Adrenal gland (tissue), 12 donors: ENCODE results near the gene CNOT11. TPM values are rescaled to one million over a fixed set of nuclear protein-coding genes. Genes with fewer than 3 reads are reported as not detected.

Experiments used
- DNase-seq, 7 donors: peaks; one replicate each; pipeline ENCODE4 v3.0.0-alpha.2; 2019 to 2020
- H3K27ac ChIP-seq, 5 donors: fragments of 200-600 bp; sonication (generic) in 4 of 5; 1 replicate in 3 of 5; 2 replicates in 2 of 5; pipeline versions ENCODE4 v1.5.1 to v1.8.0; 2016 to 2020; ENCODE audit warnings: mild to moderate bottlenecking in 1 of 5
- H3K27me3 ChIP-seq: fragments of 200-600 bp; 2 replicates; pipeline ENCODE4 v1.8.0; 2021
- H3K36me3 ChIP-seq, 2 donors: fragments of 200-600 bp; replicated peaks in 1 of 2; 1 replicate in 1 of 2; 2 replicates in 1 of 2; pipeline versions ENCODE4 v1.5.1 to v1.8.0; 2018 to 2022
- H3K4me1 ChIP-seq, 2 donors: fragments of 200-600 bp; replicated peaks in 1 of 2; 1 replicate in 1 of 2; 2 replicates in 1 of 2; pipeline versions ENCODE4 v1.5.1 to v1.8.0; 2018 to 2021
- H3K4me3 ChIP-seq, 4 donors: fragments of 200-600 bp; sonication (generic) in 3 of 4; one replicate each; pipeline ENCODE4 v1.5.1; 2016 to 2018
- H3K9me3 ChIP-seq, 3 donors: fragments of 200-600 bp; sonication (generic) in 1 of 3; replicated peaks in 1 of 3; 1 replicate in 2 of 3; 2 replicates in 1 of 3; pipeline versions ENCODE4 v1.5.1 to v1.8.0; 2016 to 2021
- POLR2A ChIP-seq, 2 donors: fragments of 450-650 bp; IDR thresholded peaks; one replicate each; pipeline ENCODE4 v1.6.1; 2017; ENCODE audit warnings: antibody characterized with exemption in 2 of 2, mild to moderate bottlenecking in 2 of 2, moderate library complexity in 1 of 2
- WGBS, 4 donors: extraction: QIAGEN DNeasy Blood & Tissue Kit in 2 of 4; methylation state at CpG; one replicate each; pipeline versions ENCODE4 v1.1.5 to v1.1.7; 2013 to 2017; 5-methylcytosine and 5-hydroxymethylcytosine counted together
- intact Hi-C, 2 donors: fragments of 100-400 bp; cut with DNase I; formaldehyde crosslinking; loops; one replicate each; pipeline versions ENCODE4 v1.14.1 to v1.15.0; 2022 to 2023
- polyA plus RNA-seq, 3 donors: library from polyadenylated mRNA; stranded (reverse); fragments of 200-250 nt in 2 of 3; fragments of 350-450 nt in 1 of 3; fragmentation: Illumina TruSeq in 1 of 3; extraction: RNeasy Lipid Tissue Mini Kit (QIAGEN cat#74804) in 1 of 3; gene quantifications; one replicate each; pipeline ENCODE4 v1.2.3, GENCODE V29; 2013 to 2014
- total RNA-seq, 9 donors: library from RNA; depleted of rRNA in 4 of 9; stranded (reverse); fragments of >200 nt in 4 of 9; fragments of 120-200 nt in 1 of 9; fragmentation: NEBNext Ultra II Directional in 1 of 9; extraction: Animal tissue kit (Norgen Biotek cat#: 25700) in 1 of 9; gene quantifications; one replicate each; pipeline versions ENCODE4 v1.1.0 to v1.2.4, GENCODE V29; 2013 to 2023
- TF ChIP-seq, protein P1 (sequence below), 6 experiments: fragments of 450-650 bp in 4 of 6; fragments of 200-600 bp in 2 of 6; sonication (generic) in 1 of 6; IDR thresholded peaks; 1 replicate in 5 of 6; 2 replicates in 1 of 6; pipeline versions ENCODE4 v1.5.1 to v1.8.0; 2016 to 2021; ENCODE audit warnings: antibody characterized with exemption in 6 of 6, mild to moderate bottlenecking in 2 of 6, moderate library complexity in 1 of 6
- donor health status: healthy with polysubstance abuse.
- donor health status: Bipolar disorder and iron deficiency.
- donor health status: DM: yes; HTN: yes; CAD: no.
- donor health status: DM: no; HTN: no; CAD: no.
- donor health status: DM: no; HTN: no; CAD: no.
- donor health status: DM: yes; HTN: yes; CAD: no.

CNOT11 gene
- total and polyA plus RNA-seq, 12 donors: 9.5 to 67.3 (median 32.6) TPM

DNA sequence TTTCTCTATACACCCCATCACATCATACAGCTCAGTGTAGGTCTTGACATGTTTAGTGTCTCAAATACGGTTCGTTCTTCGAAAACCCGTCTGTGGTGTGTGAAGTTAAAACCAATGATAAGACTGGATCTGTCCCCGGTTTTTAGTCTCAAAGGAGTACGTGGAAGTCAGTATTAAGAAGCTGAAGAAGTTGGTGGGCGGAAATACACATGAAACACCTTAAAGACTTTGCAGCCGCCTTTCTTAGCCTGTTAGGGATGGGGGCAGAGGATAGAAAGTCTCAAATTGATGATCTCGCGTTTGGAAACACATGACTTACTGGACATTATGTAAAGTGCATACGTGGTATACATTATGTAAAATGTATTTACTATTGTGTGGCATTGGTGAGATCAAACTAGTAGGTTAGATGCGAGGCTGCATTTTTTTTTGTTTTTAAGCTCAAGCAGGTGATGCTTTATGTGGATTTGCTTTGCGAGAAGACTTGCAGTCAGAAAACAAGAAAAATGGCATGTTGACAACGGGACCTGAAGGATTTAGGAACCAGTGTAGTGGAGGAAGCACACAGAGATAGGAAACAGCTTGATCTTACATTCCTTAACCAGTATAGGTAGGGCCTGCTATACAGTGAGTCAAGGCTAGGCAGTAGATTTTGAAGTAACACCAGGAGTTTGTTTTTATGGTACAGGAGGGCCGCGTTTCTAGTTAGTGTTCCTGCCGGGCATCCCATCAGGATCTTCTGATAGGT lies 1.2 kb downstream of the CNOT11 start:
- no peak for TF ChIP-seq POLR2A (IDR thresholded peaks at IDR 0.05)
- TF ChIP-seq, protein P1, sequence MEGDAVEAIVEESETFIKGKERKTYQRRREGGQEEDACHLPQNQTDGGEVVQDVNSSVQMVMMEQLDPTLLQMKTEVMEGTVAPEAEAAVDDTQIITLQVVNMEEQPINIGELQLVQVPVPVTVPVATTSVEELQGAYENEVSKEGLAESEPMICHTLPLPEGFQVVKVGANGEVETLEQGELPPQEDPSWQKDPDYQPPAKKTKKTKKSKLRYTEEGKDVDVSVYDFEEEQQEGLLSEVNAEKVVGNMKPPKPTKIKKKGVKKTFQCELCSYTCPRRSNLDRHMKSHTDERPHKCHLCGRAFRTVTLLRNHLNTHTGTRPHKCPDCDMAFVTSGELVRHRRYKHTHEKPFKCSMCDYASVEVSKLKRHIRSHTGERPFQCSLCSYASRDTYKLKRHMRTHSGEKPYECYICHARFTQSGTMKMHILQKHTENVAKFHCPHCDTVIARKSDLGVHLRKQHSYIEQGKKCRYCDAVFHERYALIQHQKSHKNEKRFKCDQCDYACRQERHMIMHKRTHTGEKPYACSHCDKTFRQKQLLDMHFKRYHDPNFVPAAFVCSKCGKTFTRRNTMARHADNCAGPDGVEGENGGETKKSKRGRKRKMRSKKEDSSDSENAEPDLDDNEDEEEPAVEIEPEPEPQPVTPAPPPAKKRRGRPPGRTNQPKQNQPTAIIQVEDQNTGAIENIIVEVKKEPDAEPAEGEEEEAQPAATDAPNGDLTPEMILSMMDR (IDR thresholded peaks at IDR 0.05): no peak
- H3K27ac ChIP-seq: peak overlapping the region in 2 of 5 donors; percentile 88 to 93
- no peak for DNase-seq
- peaks cover 0 to 10% of the 10 kb centered on the region in 2 donors for H3K36me3 ChIP-seq
- intact Hi-C loops: no loop called here
- WGBS, 4 donors: 29 to 32% (median 30%) methylated on average over 17 of the region's 17 CpGs
- H3K4me3 ChIP-seq: peak overlapping the region; percentile 76 to 95 (median 94)
- no peaks in the 10 kb centered on the region for H3K9me3 ChIP-seq
- H3K4me1 ChIP-seq: peaks cover 12 to 32% of the 10 kb centered on the region in 2 donors
- no peaks in the 10 kb centered on the region for H3K27me3 ChIP-seq

DNA sequence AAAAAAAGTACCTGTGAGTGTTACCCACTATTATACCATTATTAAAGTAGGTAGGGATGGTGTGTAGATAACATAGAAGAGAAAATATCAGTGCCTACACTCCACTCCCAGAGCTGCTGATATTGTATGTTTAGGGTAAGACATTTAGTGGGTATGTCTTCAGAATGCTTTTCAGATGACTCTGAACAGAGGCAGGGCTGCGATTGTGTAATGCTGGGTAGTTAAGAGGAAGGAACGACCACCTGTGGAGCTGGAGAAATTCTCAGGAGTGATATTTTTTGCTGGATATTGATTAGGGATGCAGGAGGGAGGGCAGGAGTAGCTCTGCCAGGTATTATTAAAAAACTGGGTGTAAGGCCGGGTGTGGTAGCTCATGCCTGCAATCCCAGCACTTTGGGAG lies 2.8 kb downstream of the CNOT11 start:
- no peak for DNase-seq
- H3K27ac ChIP-seq: no peak overlapping the region
- peaks cover 12 to 40% of the 10 kb centered on the region in 2 donors for H3K4me1 ChIP-seq
- intact Hi-C loops: no loop called here
- TF ChIP-seq, protein P1 (IDR thresholded peaks at IDR 0.05): no peak
- TF ChIP-seq POLR2A (IDR thresholded peaks at IDR 0.05): no peak
- 86 to 91% (median 90%) methylated on average over 3 of the region's 3 CpGs for WGBS, 4 donors
- H3K4me3 ChIP-seq: no peak overlapping the region
- peaks cover 0 to 20% of the 10 kb centered on the region in 2 donors for H3K36me3 ChIP-seq
- H3K9me3 ChIP-seq: no peaks in the 10 kb centered on the region
- no peaks in the 10 kb centered on the region for H3K27me3 ChIP-seq

DNA sequence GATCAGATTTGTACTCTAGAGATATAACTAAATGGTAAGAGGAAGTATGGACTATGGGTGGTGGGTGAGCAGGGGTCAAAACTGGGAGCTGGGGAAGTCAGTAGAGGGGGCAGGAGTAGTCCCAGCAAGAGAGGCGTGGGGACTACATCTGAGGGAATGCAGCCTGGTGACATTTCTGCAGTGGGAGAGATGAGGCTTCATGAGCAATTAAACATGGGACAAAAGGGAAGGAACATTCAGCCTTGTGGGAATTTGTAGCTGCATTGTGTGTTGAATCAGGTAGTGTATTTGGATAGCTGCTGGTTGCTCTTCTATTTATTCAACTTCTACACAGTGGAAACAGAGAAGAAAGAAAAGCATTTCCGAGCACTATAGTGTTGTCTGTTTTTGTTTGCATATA lies 3.6 kb downstream of the CNOT11 start:
- no peak overlapping the region for H3K4me3 ChIP-seq
- intact Hi-C loops: no loop called here
- H3K4me1 ChIP-seq: peaks cover 12 to 47% of the 10 kb centered on the region in 2 donors
- no peak for DNase-seq
- H3K9me3 ChIP-seq: no peaks in the 10 kb centered on the region
- H3K36me3 ChIP-seq: peaks cover 0 to 20% of the 10 kb centered on the region in 2 donors
- H3K27ac ChIP-seq: no peak overlapping the region
- no peaks in the 10 kb centered on the region for H3K27me3 ChIP-seq
- WGBS, 4 donors: 91 to 100% (median 97%) methylated on average over 2 of the region's 2 CpGs
- no peak for TF ChIP-seq POLR2A (IDR thresholded peaks at IDR 0.05)
- TF ChIP-seq, protein P1 (IDR thresholded peaks at IDR 0.05): no peak

DNA sequence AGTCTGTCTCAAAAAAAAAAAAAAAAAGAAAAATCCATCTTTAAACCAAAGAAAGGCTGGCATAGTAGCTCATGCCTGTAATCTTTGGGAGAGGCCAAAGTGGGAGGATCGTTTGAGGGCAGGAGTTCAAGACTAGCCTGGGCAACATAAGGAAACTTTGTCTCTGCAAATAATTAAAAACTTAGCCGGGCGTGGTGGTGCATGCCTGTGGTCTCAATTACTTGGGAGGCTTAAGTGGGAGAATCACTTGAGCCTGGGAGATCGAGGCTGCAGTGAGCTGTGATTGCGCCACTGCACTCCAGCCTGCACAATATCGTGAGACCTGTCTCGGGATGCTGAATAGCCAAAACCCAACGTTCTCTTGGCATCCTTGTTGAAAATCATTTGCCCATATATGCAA lies 6.1 kb downstream of the CNOT11 start:
- H3K4me3 ChIP-seq: no peak overlapping the region
- intact Hi-C loops: no loop called here
- H3K27me3 ChIP-seq: no peaks in the 10 kb centered on the region
- H3K9me3 ChIP-seq: no peaks in the 10 kb centered on the region
- H3K27ac ChIP-seq: no peak overlapping the region
- peaks cover 0 to 36% of the 10 kb centered on the region in 2 donors for H3K36me3 ChIP-seq
- DNase-seq: no peak
- WGBS, 4 donors: 96 to 99% (median 98%) methylated on average over 8 of the region's 8 CpGs
- H3K4me1 ChIP-seq: peaks cover 8 to 38% of the 10 kb centered on the region in 2 donors
- TF ChIP-seq, protein P1 (IDR thresholded peaks at IDR 0.05): no peak
- TF ChIP-seq POLR2A (IDR thresholded peaks at IDR 0.05): no peak
